Measurements from ENCODE around the gene SRRD.

SRRD gene

GRCh38 chr22:26481112-26481693 lies 2.5 kb upstream of the SRRD start:
- Histone ChIP-seq H3K27ac (ENCODE audit: poor library complexity, severe bottlenecking) (peak overlapping the region; percentile 72), H3K27me3 (ENCODE audit: insufficient read depth, poor library complexity, severe bottlenecking) (no peaks in the 10 kb centered on the region), H3K9me3 (ENCODE audit: severe bottlenecking) (no peaks in the 10 kb centered on the region), H3K4me3 (ENCODE audit: severe bottlenecking) (no peak overlapping the region), H3K4me1 (ENCODE audit: insufficient read depth, poor library complexity, severe bottlenecking) (peaks cover 35% of the 10 kb centered on the region), H3K36me3 (ENCODE audit: low read depth) (peaks cover 36% of the 10 kb centered on the region)
- no peak for TF ChIP-seq CTCF (IDR thresholded peaks at IDR 0.05; ENCODE audit: poor library complexity, severe bottlenecking)
- DNase-seq (ENCODE audit: low spot score): no peak
- no peak for ATAC-seq (ENCODE audit: low read depth)

- no peaks in the 10 kb centered on the region for H3K9me3 ChIP-seq (ENCODE audit: severe bottlenecking)
- TF ChIP-seq CTCF (IDR thresholded peaks at IDR 0.05; ENCODE audit: poor library complexity, severe bottlenecking): no peak
- ATAC-seq (ENCODE audit: low read depth) (no peak), DNase-seq (ENCODE audit: low spot score) (no peak)
- H3K4me1 ChIP-seq (ENCODE audit: insufficient read depth, poor library complexity, severe bottlenecking): peaks cover 34% of the 10 kb centered on the region
- H3K27me3 ChIP-seq (ENCODE audit: insufficient read depth, poor library complexity, severe bottlenecking): no peaks in the 10 kb centered on the region
- H3K36me3 ChIP-seq (ENCODE audit: low read depth): peaks cover 34% of the 10 kb centered on the region
- H3K4me3 ChIP-seq (ENCODE audit: severe bottlenecking): no peak overlapping the region
- H3K27ac ChIP-seq (ENCODE audit: poor library complexity, severe bottlenecking): peak overlapping the region; percentile 72
Observed at GRCh38 chr22:26481694-26482093, 2.0 kb upstream of the SRRD start.

GRCh38 chr22:26482161-26482560 lies 1.5 kb upstream of the SRRD start:
- Histone ChIP-seq H3K9me3 (ENCODE audit: severe bottlenecking) (no peaks in the 10 kb centered on the region), H3K27me3 (ENCODE audit: insufficient read depth, poor library complexity, severe bottlenecking) (no peaks in the 10 kb centered on the region), H3K4me3 (ENCODE audit: severe bottlenecking) (no peak overlapping the region), H3K36me3 (ENCODE audit: low read depth) (peaks cover 32% of the 10 kb centered on the region), H3K27ac (ENCODE audit: poor library complexity, severe bottlenecking) (peak overlapping the region; percentile 72), H3K4me1 (ENCODE audit: insufficient read depth, poor library complexity, severe bottlenecking) (peaks cover 29% of the 10 kb centered on the region)
- TF ChIP-seq CTCF (IDR thresholded peaks at IDR 0.05; ENCODE audit: poor library complexity, severe bottlenecking): no peak
- no peak for DNase-seq (ENCODE audit: low spot score)
- no peak for ATAC-seq (ENCODE audit: low read depth)

GRCh38 chr22:26483043-26483438 lies 636 bp upstream of the SRRD start:
- Histone ChIP-seq H3K36me3 (ENCODE audit: low read depth) (peaks cover 32% of the 10 kb centered on the region), H3K27me3 (ENCODE audit: insufficient read depth, poor library complexity, severe bottlenecking) (no peaks in the 10 kb centered on the region), H3K4me3 (ENCODE audit: severe bottlenecking) (peak overlapping the region; percentile 62), H3K9me3 (ENCODE audit: severe bottlenecking) (no peaks in the 10 kb centered on the region), H3K27ac (ENCODE audit: poor library complexity, severe bottlenecking) (peak overlapping the region; percentile 72), H3K4me1 (ENCODE audit: insufficient read depth, poor library complexity, severe bottlenecking) (peaks cover 21% of the 10 kb centered on the region)
- ATAC-seq (ENCODE audit: low read depth): peak; percentile 3; the same call in 2 of the 3 replicates
- DNase-seq (ENCODE audit: low spot score): no peak
- no peak for TF ChIP-seq CTCF (IDR thresholded peaks at IDR 0.05; ENCODE audit: poor library complexity, severe bottlenecking)

- TF ChIP-seq CTCF (IDR thresholded peaks at IDR 0.05; ENCODE audit: poor library complexity, severe bottlenecking): no peak
- no peak for DNase-seq (ENCODE audit: low spot score)
- no peak for ATAC-seq (ENCODE audit: low read depth)
- Histone ChIP-seq H3K4me3 (ENCODE audit: severe bottlenecking) (peak overlapping the region; percentile 62), H3K4me1 (ENCODE audit: insufficient read depth, poor library complexity, severe bottlenecking) (peaks cover 13% of the 10 kb centered on the region), H3K9me3 (ENCODE audit: severe bottlenecking) (no peaks in the 10 kb centered on the region), H3K27ac (ENCODE audit: poor library complexity, severe bottlenecking) (peak overlapping the region; percentile 72), H3K36me3 (ENCODE audit: low read depth) (peaks cover 35% of the 10 kb centered on the region), H3K27me3 (ENCODE audit: insufficient read depth, poor library complexity, severe bottlenecking) (no peaks in the 10 kb centered on the region)
Observed at GRCh38 chr22:26484360-26484706, 656 bp downstream of the SRRD start.
